Endothelial cell of umbilical vein (primary cell): ENCODE data around the gene MAP3K14. TPM values are rescaled to one million over a fixed set of nuclear protein-coding genes. Genes with fewer than 3 reads are reported as not detected.

Experiments used
- BruUV-seq: library from RNA; stranded (reverse); fragments of 400-500 nt; replicated peaks from 2 replicates; lab custom pipeline; 2021; lab: Mats Ljungman, UMichigan
- CTCF ChIA-PET: fragments of 300-600, 350-600 bp; sonication (Branson Sonifier 250); formaldehyde crosslinking; loops from one replicate; lab custom pipeline; 2021; ENCODE audit warnings: antibody characterized with exemption, inconsistent platforms; lab: Charles Lee
- POLR2A ChIA-PET: fragments of 300-600, 350-600 bp; sonication (Branson Sonifier 250); formaldehyde crosslinking; loops from one replicate; lab custom pipeline; 2021; ENCODE audit warnings: antibody characterized with exemption, inconsistent platforms; lab: Charles Lee
- DNase-seq: peaks from one replicate; pipeline ENCODE4 v3.0.0-alpha.2; 2011; ENCODE audit warnings: low read depth, low spot score
- FAIRE-seq: peaks from 2 replicates; lab custom pipeline; 2011; peaks lifted over from hg19 to GRCh38; lab: Jason Lieb, UNC
- H2AFZ ChIP-seq: 2 replicates; pipeline ENCODE4 v1.6.0; 2012; ENCODE audit warnings: low read depth, low read length, control low read depth, inconsistent platforms
- H3K27ac ChIP-seq: 2 replicates; pipeline ENCODE4 v1.5.1; 2011; ENCODE audit warnings: low read depth, mild to moderate bottlenecking, control low read depth, low read length, moderate library complexity; ENCODE audit not compliant: insufficient read depth
- H3K27me3 ChIP-seq, 2 experiments: 2 replicates each; pipeline versions ENCODE4 v1.6.0 to v1.6.1; 2011; ENCODE audit warnings: low read length in 2 of 2, mixed read lengths in 1 of 2; ENCODE audit not compliant: control insufficient read depth in 2 of 2, insufficient read depth in 2 of 2
- H3K36me3 ChIP-seq, 2 experiments: 2 replicates in 1 of 2; 3 replicates in 1 of 2; pipeline ENCODE4 v1.5.1; 2011; ENCODE audit warnings: low read length in 2 of 2, mild to moderate bottlenecking in 1 of 2, moderate library complexity in 1 of 2; ENCODE audit not compliant: control insufficient read depth in 2 of 2, insufficient read depth in 2 of 2; ENCODE audit errors: extremely low read depth in 1 of 2
- H3K4me1 ChIP-seq: 3 replicates; pipeline ENCODE4 v1.5.1; 2011; ENCODE audit warnings: mild to moderate bottlenecking, low read length; ENCODE audit not compliant: control insufficient read depth, insufficient read depth; ENCODE audit errors: extremely low read depth
- H3K4me2 ChIP-seq: 2 replicates; pipeline ENCODE4 v1.6.1; 2011; ENCODE audit warnings: low read length, control low read depth, mixed read lengths; ENCODE audit not compliant: insufficient read depth
- H3K4me3 ChIP-seq, 3 experiments: fragments of 200-600 bp in 1 of 3; sonication (generic), shearing (Covaris generic) in 1 of 3; replicated peaks in 1 of 3; 2 replicates each; pipeline ENCODE4 v1.5.1; 2011 to 2016; ENCODE audit warnings: control low read depth in 3 of 3, low read length in 3 of 3, mild to moderate bottlenecking in 2 of 3, inconsistent platforms in 1 of 3, low read depth in 1 of 3, moderate library complexity in 1 of 3; ENCODE audit not compliant: insufficient read depth in 1 of 3
- H3K79me2 ChIP-seq: 2 replicates; pipeline ENCODE4 v1.6.0; 2012; ENCODE audit warnings: low read length, inconsistent platforms; ENCODE audit not compliant: control insufficient read depth, insufficient read depth
- H3K9ac ChIP-seq: replicated peaks from 2 replicates; pipeline ENCODE3; 2011; ENCODE audit warnings: low read length, control low read depth; ENCODE audit not compliant: insufficient read depth; ENCODE audit errors: extremely low read depth
- H3K9me1 ChIP-seq: replicated peaks from 3 replicates; pipeline ENCODE4 v1.6.0; 2011; ENCODE audit warnings: mild to moderate bottlenecking, low read length; ENCODE audit not compliant: control insufficient read depth, insufficient read depth; ENCODE audit errors: extremely low read depth
- H3K9me3 ChIP-seq: replicated peaks from 2 replicates; pipeline ENCODE4 v1.5.1; 2012; ENCODE audit warnings: low read length, inconsistent platforms; ENCODE audit not compliant: control insufficient read depth, insufficient read depth
- H4K20me1 ChIP-seq: replicated peaks from 2 replicates; pipeline ENCODE3; 2011; ENCODE audit warnings: mild to moderate bottlenecking, low read length; ENCODE audit not compliant: control insufficient read depth, insufficient read depth; ENCODE audit errors: extremely low read depth
- EZH2 ChIP-seq: IDR thresholded peaks from 2 replicates; pipeline ENCODE4 v1.6.1; 2012; ENCODE audit warnings: borderline replicate concordance, low read depth, mild to moderate bottlenecking, moderate library complexity, low read length, inconsistent platforms; ENCODE audit not compliant: severe bottlenecking
- FOS ChIP-seq: IDR thresholded peaks from 2 replicates; pipeline ENCODE4 v1.6.1; 2011; ENCODE audit warnings: mild to moderate bottlenecking, low read length, moderate library complexity, borderline replicate concordance; ENCODE audit not compliant: insufficient read depth
- GATA2 ChIP-seq: IDR thresholded peaks from 2 replicates; pipeline ENCODE4 v1.7.0; 2011; ENCODE audit warnings: low read depth, mild to moderate bottlenecking, moderate library complexity, mixed read lengths, low read length; ENCODE audit not compliant: insufficient read length, insufficient read depth
- JUN ChIP-seq: IDR thresholded peaks from 2 replicates; pipeline ENCODE4 v1.6.1; 2011; ENCODE audit warnings: borderline replicate concordance, low read depth; ENCODE audit not compliant: insufficient read length, insufficient read depth
- MYC ChIP-seq: IDR thresholded peaks from one replicate; pipeline ENCODE4 v1.6.1; 2011; ENCODE audit warnings: mild to moderate bottlenecking, low read depth, low read length
- POLR2A ChIP-seq: IDR thresholded peaks from 2 replicates; pipeline ENCODE4 v1.6.1; 2012; ENCODE audit warnings: low read depth, mild to moderate bottlenecking, control low read depth, low read length
- POLR2AphosphoS5 ChIP-seq: IDR thresholded peaks from 2 replicates; pipeline ENCODE4 v1.6.1; 2012; ENCODE audit warnings: low read depth, mild to moderate bottlenecking, control low read depth, low read length, moderate library complexity; ENCODE audit not compliant: insufficient read depth
- dilution Hi-C: fragments of 300-500 bp; cut with MboI; formaldehyde crosslinking; loops from one replicate; pipeline ENCODE4 v1.15.0; 2019; ENCODE audit warnings: low sequenced_read_pairs; ENCODE audit not compliant: extremely low pct_ligation_motif_present
- intact Hi-C: fragments of 100-400 bp; cut with micrococcal nuclease; formaldehyde crosslinking; loops from one replicate; pipeline ENCODE4 v1.10.0; 2022
- polyA plus RNA-seq, 4 experiments: library from polyadenylated mRNA; depleted of rRNA in 3 of 4; stranded (reverse) in 3 of 4; unstranded in 1 of 4; fragments of >200 nt; gene quantifications; 2 replicates each; pipeline versions ENCODE4 v1.2.1 to v1.2.3, GENCODE V29; 2011 to 2012; ENCODE audit warnings: missing spikeins in 1 of 4
- total RNA-seq: library from RNA; stranded (reverse); gene quantifications from 2 replicates; pipeline ENCODE4 v1.2.3, GENCODE V29; 2021
- TF ChIP-seq, protein P1 (sequence below), 2 donors: IDR thresholded peaks; 1 replicate in 1 of 2; 2 replicates in 1 of 2; pipeline ENCODE4 v1.5.1; 2011; ENCODE audit warnings: low read length in 2 of 2, mild to moderate bottlenecking in 2 of 2, moderate library complexity in 2 of 2, control low read depth in 1 of 2, inconsistent platforms in 1 of 2, low read depth in 1 of 2; ENCODE audit not compliant: insufficient read depth in 1 of 2; ENCODE audit errors: extremely low read depth in 1 of 2
- TF ChIP-seq, protein P2 (sequence below): IDR thresholded peaks from 2 replicates; pipeline ENCODE4 v1.6.1; 2011; ENCODE audit not compliant: insufficient read depth, insufficient read length

MAP3K14 gene
- total and polyA plus RNA-seq, 2 donors (not counting 3 experiments of a cell fraction or from before 2014, with no cell fraction given), result 5.4 to 9.8 TPM

DNA sequence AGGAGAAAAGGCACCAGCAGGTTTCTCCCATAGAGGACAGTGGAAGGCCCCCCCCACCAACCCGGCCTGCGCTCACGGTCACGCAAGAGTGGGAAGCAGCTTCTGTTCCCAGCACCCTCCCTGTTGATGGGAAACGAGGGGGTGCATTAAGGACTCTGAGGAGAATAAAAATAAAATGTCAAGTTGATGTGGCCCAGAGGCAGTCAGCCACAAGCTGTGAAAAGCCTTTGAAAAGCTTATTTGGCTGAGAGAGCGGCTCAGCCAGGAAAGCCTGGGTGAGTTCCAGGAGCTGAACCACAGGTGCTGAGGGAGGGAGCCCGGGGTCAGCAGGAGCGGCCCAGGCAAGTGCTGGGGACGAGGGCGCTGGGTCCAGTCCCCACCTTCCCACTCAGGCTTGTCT lies 28.0 kb downstream of the MAP3K14 start:
- Histone ChIP-seq H3K9me1 (no peaks in the 10 kb centered on the region), H3K36me3 (peaks cover 6 to 42% of the 10 kb centered on the region in 2 experiments), H3K79me2 (peaks cover 21% of the 10 kb centered on the region), H3K4me3 (no peak overlapping the region), H3K27ac (no peak overlapping the region), H4K20me1 (no peaks in the 10 kb centered on the region), H2AFZ (no peak overlapping the region), H3K4me2 (no peak overlapping the region), H3K9ac (no peak overlapping the region), H3K4me1 (peaks cover 13% of the 10 kb centered on the region), H3K27me3 (no peaks in the 10 kb centered on the region), H3K9me3 (no peaks in the 10 kb centered on the region)
- intact Hi-C loops (no loop called here), dilution Hi-C loops (no loop called here)
- TF ChIP-seq POLR2A (no peak), POLR2AphosphoS5 (no peak), GATA2 (no peak), FOS (no peak)
- ChIA-PET POLR2A (no interaction called here), CTCF (interaction anchor here (0.7 to 4.2 kb wide), 4 partner anchors 11 to 433 kb away, joined by 3 to 22 read pairs (median 10); no protein-coding TSS in a partner anchor)
- DNase-seq (no peak), FAIRE-seq (no peak)
- BruUV-seq, result no TSS peak

DNA sequence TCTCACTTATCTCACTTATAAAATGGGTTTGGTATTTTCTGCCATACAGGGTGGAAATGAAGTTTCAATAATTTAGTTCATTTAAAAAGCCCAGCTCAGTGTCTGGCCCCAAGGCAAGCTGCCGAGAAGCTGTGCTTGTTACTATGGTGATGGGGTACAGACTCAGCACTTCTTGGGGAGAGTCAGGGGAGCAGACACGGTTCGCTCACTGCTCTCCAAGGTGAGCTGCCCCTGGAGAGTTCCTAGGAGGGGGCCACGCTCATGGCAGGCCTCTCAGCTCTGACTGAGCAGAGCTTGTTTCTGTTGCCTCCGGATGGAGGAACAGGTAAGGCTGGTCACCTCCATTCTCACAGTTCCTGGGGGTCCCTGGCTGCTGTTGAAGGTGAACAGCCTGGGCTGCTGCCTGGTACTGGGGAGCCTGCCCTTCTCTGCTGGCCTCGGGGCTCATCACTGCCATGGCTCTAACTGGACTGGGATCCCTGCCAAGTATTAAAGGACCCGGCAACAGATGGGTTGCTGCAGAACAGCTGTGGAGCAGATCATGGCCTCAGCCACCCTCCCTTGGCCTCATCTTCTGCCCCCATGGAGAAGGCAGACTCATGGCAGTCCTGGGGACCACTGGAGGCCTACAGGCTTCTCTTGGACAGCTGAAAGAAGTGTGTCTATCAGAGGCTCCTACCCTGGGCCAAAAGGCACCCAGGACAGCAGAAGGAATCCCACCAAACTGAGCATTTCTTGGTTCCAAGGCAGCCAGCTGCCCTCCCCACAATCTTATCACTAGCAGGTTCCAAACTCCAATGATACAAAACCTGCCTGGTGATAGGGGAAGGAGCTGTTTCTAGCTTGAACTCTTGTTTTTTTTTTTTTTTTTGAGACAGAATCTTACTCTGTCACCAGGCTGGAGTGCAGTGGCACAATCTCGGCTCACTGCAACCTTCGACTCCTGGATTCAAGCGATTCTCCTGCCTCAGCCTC lies 29.0 kb downstream of the MAP3K14 start:
- ChIA-PET CTCF (interaction anchor here (0.6 to 4.2 kb wide), 6 partner anchors 10 to 434 kb away, joined by 3 to 22 read pairs (median 4); no protein-coding TSS in a partner anchor), POLR2A (no interaction called here)
- no peak overlapping the region for H3K4me3 ChIP-seq
- no peaks in the 10 kb centered on the region for H3K9me3 ChIP-seq
- no peak overlapping the region for H2AFZ ChIP-seq
- peaks cover 17% of the 10 kb centered on the region for H3K79me2 ChIP-seq
- DNase-seq (no peak), FAIRE-seq (no peak)
- intact Hi-C loops, result no loop called here
- H3K9me1 ChIP-seq, result no peaks in the 10 kb centered on the region
- BruUV-seq, result no TSS peak
- H3K27me3 ChIP-seq, result no peaks in the 10 kb centered on the region
- H3K27ac ChIP-seq, result no peak overlapping the region
- peaks cover 3% of the 10 kb centered on the region for H3K4me1 ChIP-seq
- H3K9ac ChIP-seq, result no peak overlapping the region
- no peak overlapping the region for H3K4me2 ChIP-seq
- dilution Hi-C loops, result no loop called here
- TF ChIP-seq GATA2, result no peak
- TF ChIP-seq, protein P1, sequence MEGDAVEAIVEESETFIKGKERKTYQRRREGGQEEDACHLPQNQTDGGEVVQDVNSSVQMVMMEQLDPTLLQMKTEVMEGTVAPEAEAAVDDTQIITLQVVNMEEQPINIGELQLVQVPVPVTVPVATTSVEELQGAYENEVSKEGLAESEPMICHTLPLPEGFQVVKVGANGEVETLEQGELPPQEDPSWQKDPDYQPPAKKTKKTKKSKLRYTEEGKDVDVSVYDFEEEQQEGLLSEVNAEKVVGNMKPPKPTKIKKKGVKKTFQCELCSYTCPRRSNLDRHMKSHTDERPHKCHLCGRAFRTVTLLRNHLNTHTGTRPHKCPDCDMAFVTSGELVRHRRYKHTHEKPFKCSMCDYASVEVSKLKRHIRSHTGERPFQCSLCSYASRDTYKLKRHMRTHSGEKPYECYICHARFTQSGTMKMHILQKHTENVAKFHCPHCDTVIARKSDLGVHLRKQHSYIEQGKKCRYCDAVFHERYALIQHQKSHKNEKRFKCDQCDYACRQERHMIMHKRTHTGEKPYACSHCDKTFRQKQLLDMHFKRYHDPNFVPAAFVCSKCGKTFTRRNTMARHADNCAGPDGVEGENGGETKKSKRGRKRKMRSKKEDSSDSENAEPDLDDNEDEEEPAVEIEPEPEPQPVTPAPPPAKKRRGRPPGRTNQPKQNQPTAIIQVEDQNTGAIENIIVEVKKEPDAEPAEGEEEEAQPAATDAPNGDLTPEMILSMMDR (IDR thresholded peaks at IDR 0.05; ENCODE audit: extremely low read depth in 1 of 2, insufficient read depth in 1 of 2, low read depth in 1 of 2, low read length in 2 of 2), result no peak
- TF ChIP-seq, protein P2, sequence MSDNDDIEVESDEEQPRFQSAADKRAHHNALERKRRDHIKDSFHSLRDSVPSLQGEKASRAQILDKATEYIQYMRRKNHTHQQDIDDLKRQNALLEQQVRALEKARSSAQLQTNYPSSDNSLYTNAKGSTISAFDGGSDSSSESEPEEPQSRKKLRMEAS, result no peak
- TF ChIP-seq MYC, result no peak
- TF ChIP-seq POLR2AphosphoS5, result no peak
- TF ChIP-seq POLR2A, result no peak
- TF ChIP-seq JUN, result no peak
- no peak for TF ChIP-seq EZH2
- no peak for TF ChIP-seq FOS
- H4K20me1 ChIP-seq, result no peaks in the 10 kb centered on the region
- H3K36me3 ChIP-seq, result peaks cover 7 to 51% of the 10 kb centered on the region in 2 experiments
